A549 (cell line): ENCODE measurements around the gene PTCH2.

Experiments used
- BHLHE40 ChIP-seq: IDR thresholded peaks from 2 replicates; pipeline ENCODE4 v1.6.1; 2012; ENCODE audit warnings: low read depth, low read length, inconsistent platforms
- CHD2 ChIP-seq: fragments of 150-350 bp; IDR thresholded peaks from 2 replicates; pipeline ENCODE4 v1.6.1; 2014; ENCODE audit warnings: low read length; ENCODE audit not compliant: partially characterized antibody
- CHD4 ChIP-seq: fragments of 200-600 bp; sonication (generic); IDR thresholded peaks from 2 replicates; pipeline ENCODE4 v1.6.1; 2016; ENCODE audit warnings: antibody characterized with exemption, mild to moderate bottlenecking, borderline replicate concordance
- CTCF ChIP-seq: fragments of >200 bp; sonication (Bioruptor Twin); formaldehyde crosslinking; IDR thresholded peaks from 3 replicates; pipeline ENCODE4 v1.5.1; 2016
- EHMT2 ChIP-seq: fragments of 200-600 bp; sonication (generic); IDR thresholded peaks from 2 replicates; pipeline ENCODE4 v1.6.1; 2016; ENCODE audit warnings: antibody characterized with exemption, low read depth, mild to moderate bottlenecking, moderate library complexity
- EP300 ChIP-seq, 2 experiments: fragments of >200 bp; sonication (Bioruptor Twin); formaldehyde crosslinking; IDR thresholded peaks; 2 replicates in 1 of 2; 3 replicates in 1 of 2; pipeline ENCODE4 v1.6.1; 2016 to 2017
- ESRRA ChIP-seq: fragments of 150-350 bp; IDR thresholded peaks from 2 replicates; pipeline ENCODE4 v1.6.1; 2014; ENCODE audit warnings: mild to moderate bottlenecking, low read length, borderline replicate concordance
- JUN ChIP-seq, 2 experiments: fragments of >200 bp; sonication (Bioruptor Twin); formaldehyde crosslinking; IDR thresholded peaks; 2 replicates in 1 of 2; 3 replicates in 1 of 2; pipeline ENCODE4 v1.6.1; 2016 to 2017
- MAX ChIP-seq: IDR thresholded peaks from 2 replicates; pipeline ENCODE4 v1.6.1; 2012
- POLR2A ChIP-seq: IDR thresholded peaks from 2 replicates; pipeline ENCODE4 v1.6.1; 2012; ENCODE audit warnings: mild to moderate bottlenecking, low read length
- RAD21 ChIP-seq, 2 experiments: fragments of >200 bp in 1 of 2; sonication (Bioruptor Twin) in 1 of 2; formaldehyde crosslinking in 1 of 2; IDR thresholded peaks in 1 of 2; conservative IDR thresholded peaks in 1 of 2; 2 replicates in 1 of 2; 3 replicates in 1 of 2; pipeline ENCODE4 v1.6.1; 2012 to 2018; ENCODE audit warnings: inconsistent platforms in 1 of 2
- TF ChIP-seq, protein P1 (sequence below): fragments of 200-600 bp; sonication (generic); IDR thresholded peaks from 2 replicates; pipeline ENCODE4 v1.6.1; 2016; ENCODE audit warnings: antibody characterized with exemption, mild to moderate bottlenecking, moderate library complexity

GRCh38 chr1:44860891-44861425 lies 17.9 kb upstream of the PTCH2 start:
- TF ChIP-seq EP300 (IDR thresholded peaks at IDR 0.05) (no peak), POLR2A (no peak), CTCF (no peak), BHLHE40 (no peak), CHD4 (no peak), RAD21 (conservative IDR thresholded peaks at IDR 0.05 in 1 of 2, IDR thresholded peaks at IDR 0.05 in 1 of 2) (no peak), EHMT2 (no peak), MAX (no peak), JUN (IDR thresholded peaks at IDR 0.05) (no peak), ESRRA (no peak), CHD2 (no peak)
- TF ChIP-seq, protein P1, sequence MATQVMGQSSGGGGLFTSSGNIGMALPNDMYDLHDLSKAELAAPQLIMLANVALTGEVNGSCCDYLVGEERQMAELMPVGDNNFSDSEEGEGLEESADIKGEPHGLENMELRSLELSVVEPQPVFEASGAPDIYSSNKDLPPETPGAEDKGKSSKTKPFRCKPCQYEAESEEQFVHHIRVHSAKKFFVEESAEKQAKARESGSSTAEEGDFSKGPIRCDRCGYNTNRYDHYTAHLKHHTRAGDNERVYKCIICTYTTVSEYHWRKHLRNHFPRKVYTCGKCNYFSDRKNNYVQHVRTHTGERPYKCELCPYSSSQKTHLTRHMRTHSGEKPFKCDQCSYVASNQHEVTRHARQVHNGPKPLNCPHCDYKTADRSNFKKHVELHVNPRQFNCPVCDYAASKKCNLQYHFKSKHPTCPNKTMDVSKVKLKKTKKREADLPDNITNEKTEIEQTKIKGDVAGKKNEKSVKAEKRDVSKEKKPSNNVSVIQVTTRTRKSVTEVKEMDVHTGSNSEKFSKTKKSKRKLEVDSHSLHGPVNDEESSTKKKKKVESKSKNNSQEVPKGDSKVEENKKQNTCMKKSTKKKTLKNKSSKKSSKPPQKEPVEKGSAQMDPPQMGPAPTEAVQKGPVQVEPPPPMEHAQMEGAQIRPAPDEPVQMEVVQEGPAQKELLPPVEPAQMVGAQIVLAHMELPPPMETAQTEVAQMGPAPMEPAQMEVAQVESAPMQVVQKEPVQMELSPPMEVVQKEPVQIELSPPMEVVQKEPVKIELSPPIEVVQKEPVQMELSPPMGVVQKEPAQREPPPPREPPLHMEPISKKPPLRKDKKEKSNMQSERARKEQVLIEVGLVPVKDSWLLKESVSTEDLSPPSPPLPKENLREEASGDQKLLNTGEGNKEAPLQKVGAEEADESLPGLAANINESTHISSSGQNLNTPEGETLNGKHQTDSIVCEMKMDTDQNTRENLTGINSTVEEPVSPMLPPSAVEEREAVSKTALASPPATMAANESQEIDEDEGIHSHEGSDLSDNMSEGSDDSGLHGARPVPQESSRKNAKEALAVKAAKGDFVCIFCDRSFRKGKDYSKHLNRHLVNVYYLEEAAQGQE: no peak
